ENCODE data around the gene CD40.
"Not testable (repeated sequence)": the region's sequence is repeated elsewhere in the genome, so short reads cannot be mapped to it uniquely, and the experiment has no call there.

The CD40 gene

DNA sequence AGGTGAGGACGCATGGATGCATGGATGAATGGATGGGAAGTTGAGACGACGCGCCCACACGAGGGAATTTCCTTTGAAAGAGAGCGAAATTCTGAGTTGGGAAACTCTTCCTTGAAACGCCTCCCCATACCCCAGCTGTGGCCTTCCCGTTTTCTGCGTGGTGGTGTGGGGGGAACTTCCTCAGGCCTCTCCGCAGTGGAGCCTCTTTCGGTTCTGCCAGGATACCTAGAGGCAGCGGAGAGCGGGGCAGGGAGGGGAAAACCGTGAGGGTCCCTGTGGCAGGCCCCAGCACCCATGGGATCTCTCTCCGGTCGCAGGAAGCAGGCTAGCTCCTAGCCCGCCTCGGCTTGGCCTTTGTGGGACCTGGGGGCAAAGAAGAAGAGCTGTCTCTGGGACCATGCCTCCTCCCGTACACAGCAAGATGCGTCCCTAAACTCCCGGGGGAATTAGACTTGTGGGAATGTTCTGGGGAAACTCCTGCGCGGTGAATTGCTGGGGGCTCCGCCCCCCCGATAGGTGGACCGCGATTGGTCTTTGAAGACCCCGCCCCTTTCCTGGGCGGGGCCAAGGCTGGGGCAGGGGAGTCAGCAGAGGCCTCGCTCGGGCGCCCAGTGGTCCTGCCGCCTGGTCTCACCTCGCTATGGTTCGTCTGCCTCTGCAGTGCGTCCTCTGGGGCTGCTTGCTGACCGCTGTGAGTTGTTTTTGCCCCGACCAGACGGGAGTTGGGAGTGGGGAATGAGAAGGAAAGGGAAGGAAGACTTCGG lies at the start of gene CD40:
CD40 (plus strand) TSS at position 611 of the 764 bp plus-strand sequence; CDS start at position 641, 30 bp downstream.
- no peak for DNase-seq

DNA sequence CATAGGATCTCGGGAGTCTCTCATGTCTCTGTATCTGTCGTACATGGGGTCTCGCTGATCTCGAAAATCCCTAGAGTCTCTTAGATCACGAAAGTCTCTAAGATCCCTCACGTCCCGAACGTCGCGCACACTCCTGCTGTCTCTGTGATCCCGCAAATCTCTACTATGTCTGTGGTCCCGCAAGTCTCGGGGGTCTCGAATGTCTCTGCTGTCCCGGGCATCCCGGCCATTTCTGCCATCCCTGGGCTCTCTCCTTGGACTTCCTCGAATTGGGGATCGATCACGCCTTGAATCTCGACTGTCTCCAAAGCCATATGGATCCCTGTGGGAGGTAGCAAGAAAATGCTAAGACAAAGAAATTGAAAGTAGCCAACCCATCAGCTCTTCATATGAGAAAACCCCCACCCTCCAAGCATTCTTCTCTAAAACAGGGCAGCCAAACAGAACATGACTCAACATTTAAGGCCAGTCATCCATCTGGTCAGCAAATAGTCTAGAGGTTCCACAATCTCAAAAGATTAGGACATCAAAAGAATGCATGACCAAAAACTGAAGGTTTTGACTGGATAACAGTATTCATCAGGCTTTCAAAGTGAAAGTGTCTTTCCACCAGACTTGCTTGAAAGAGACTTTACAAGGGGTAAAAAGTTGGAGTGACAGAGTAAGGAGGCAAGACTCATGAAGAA lies 47.8 kb upstream of the CD40 start:
- DNase-seq, result peak; percentile 44

DNA sequence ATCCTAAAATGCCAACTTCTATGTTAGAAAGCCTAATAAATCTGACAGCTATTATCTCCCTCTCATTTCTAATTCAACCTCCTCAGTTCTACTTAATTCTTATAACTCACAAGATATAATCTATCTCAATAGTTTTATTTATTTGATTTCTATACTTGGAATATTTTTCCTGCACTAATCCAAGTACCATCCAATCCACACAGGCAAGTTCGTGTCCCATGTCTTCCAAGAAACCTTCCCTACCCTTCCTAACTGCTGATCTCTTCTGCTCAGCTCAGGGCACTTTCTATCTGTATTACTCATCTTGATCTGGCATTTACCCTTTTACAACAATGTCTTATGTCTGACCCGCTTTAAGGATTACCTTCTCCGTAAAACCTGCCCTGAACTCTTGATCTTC lies 46.5 kb upstream of the CD40 start:
- DNase-seq, result no peak

DNA sequence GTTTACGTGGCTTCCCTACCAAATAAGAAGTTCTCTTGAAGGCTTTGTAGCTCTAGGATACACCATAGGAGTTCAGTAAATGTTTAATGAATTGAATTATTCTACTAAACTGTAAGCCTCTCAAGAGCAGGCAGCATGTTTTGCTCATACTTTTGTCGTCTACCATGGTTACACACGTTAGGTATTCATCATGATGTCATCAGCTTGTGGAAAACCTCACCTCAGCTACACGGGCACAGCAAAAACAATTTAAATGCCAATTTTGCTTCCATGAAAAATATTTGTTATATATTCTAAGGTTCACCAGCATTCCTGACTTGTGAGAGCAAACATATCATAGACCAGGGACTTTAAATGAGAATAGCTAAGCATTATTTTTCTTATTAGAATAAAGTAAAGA lies 45.1 kb upstream of the CD40 start:
- DNase-seq, result no peak

DNA sequence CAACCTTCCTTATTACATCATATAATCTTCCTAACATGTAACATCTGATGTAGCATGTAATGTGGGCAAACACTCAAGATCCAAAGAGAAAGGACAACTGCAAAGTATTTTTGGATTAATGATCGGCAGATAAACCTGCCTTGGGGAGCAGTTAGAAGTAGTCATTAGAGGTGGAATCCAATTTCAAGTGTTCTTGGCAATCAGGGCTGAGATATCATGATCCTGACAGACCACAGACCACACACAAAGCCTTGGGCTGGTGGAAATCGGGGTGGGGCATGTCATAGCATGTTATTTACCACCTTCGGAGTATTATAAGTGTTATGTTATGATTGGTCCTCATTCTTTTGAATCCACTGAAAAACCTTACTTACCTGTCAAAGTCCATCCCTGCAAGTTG lies 44.7 kb upstream of the CD40 start:
- no peak for DNase-seq

DNA sequence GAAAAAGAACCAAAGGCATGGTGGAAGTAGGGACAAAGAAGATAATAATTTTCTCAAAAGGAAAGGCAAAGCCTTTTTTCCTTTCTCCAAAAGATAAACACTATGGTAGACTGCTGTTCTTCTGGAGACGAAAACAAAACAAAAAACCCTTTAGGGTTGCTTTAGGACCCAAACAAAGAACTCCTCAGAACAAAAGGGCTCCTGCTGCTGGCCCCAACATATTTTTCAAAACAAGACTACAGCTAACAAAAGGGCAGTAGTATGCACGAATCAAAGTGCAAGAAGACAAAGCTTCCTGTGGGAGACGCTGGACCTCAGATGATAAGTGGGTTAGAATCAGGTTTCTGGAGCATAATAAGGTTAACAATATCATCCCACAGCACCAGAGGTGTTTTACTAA lies 44.1 kb upstream of the CD40 start:
- DNase-seq, result no peak

DNA sequence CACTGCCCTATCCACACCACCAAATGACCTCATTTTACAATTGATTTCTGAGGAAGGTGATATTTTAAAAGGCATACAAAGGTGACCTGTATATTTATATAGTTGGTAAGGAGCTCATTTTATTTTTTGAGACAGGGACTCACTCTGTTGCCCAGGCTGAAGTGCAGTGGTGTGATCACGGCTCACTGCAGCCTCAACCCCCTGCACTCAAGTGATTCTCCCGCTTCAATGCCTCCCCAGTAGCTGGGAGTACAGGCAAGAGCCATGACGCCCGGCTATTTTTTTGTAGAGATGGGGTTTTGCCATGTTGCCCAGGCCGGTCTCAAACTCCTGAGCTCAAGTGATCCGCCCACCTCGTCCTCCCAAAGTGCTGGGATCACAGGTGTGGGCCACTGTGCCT lies 41.3 kb upstream of the CD40 start:
- no peak for DNase-seq

DNA sequence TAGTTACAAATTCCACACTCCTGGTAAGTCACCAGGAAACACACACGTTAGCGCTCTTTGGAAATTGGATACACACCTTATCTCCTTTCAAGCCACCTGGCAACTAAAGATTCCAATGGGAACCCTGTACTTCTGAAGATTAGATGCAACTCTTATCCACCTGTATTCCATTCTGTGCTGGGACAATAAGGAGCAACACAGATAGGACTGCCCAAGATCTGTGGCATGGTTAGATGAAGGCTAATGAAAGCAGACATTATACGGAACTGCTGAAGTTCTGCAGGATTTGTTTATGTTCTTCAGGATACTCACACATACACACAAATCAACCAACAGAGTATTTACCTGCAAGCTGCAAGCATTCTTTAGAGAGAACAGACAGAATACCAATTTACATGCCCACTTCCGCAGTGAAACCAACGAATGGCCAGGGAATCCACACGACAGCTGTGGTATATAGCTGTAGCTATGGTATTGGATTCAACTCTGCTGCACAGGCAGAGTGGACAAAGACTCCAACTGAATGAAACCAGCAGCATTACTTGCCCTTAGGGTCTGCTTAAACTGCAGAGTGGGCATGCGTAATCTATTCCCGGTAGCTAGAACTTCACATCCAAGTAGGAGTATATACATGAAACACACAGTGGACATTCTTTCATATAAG lies 40.3 kb upstream of the CD40 start:
- no peak for DNase-seq

DNA sequence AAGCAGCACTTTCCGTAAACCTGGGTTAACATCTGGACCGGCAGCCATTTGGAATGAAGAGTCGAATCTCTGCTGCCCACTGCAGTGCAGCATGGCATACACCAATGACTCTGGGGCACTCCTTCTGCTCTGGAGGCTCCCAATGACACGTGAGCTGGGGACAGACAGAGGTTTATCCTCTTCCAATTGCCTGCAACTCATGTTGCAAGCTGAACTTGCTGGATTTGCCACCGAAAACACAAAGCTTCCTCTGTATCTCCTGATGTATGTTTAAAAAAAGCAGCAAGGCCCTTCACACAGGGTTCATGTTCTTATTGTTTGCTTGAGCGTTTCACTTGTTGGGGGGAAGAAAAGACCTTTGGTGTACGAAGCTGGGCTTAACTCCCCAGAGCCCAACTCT lies 39.2 kb upstream of the CD40 start:
- DNase-seq, result no peak

DNA sequence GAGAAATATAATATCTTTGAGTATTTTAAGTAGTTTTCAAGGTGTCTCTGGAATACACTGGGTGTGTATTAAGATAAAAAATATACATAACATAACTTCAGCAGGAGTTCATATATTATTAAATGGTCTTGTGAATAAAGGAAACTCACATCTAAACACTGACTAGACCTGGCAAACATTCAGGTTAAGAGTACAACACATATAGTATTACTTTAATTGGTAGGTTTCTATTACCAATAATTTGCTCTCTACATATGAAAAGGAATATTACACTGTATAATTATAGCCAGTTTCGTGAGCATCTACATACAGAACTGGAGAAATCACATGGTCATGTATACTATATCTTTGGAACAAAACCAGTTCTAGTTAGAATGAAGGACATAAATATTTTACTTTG lies 37.0 kb upstream of the CD40 start:
- no peak for DNase-seq

DNA sequence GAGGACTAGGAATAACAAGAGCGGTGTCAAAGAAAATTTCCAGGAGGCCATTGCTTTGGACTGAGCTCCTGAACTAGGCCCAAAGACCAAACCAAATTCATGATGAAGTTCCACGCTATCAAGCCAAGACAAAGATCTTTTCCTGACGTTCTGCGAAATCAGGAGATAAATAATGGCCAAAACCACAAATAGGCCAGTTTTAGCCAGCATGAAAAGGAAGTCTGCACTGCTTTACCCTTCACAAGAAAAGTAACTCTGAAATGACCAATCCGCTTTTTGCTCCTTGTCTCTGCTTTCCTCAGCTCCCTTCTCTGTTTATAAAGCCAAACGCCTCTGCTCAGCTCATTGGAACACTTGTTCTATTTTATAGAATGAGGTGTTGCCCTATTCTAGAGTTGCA lies 35.0 kb upstream of the CD40 start:
- no peak for DNase-seq

DNA sequence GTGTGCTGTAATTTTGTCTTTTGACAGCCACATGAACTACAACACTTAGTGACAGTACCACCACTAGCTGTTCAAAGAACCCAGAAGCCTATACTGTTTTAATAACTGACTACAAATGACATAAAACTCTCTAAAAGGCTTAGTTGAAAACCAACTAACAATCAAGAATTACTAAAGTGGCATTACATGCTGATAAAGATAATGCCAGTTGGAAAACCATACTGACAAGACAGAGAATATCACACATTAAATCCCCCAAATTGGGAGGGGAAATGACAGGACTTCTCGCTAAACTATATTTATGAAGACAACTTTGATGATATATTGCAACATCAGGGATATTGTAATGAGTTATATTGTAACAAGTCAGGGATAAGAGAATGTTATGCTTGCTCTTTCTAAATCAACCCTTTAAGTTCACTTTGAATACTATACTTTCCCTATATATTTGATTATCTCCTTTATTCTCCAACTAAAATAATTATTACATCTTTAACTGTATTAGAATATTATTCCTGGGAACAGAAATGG lies 34.5 kb upstream of the CD40 start:
- no peak for DNase-seq

DNA sequence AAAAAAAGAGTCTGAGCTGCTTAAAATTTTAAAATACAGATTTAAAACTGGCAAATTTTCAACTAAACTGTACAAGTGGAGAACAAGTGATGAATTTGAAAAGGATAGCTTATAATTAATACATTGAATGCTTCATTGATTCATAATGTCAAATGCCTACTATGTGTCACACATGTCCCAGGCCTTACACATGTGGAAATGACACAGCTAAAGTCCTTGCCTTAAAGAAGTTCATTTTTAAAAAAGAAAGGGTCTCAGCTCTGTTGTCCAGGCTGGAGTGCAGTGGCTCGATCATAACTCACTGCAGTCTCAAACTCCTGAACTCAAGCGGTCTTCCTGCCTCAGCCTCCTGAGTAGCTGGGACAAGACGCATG lies 33.3 kb upstream of the CD40 start:
- no peak for DNase-seq

DNA sequence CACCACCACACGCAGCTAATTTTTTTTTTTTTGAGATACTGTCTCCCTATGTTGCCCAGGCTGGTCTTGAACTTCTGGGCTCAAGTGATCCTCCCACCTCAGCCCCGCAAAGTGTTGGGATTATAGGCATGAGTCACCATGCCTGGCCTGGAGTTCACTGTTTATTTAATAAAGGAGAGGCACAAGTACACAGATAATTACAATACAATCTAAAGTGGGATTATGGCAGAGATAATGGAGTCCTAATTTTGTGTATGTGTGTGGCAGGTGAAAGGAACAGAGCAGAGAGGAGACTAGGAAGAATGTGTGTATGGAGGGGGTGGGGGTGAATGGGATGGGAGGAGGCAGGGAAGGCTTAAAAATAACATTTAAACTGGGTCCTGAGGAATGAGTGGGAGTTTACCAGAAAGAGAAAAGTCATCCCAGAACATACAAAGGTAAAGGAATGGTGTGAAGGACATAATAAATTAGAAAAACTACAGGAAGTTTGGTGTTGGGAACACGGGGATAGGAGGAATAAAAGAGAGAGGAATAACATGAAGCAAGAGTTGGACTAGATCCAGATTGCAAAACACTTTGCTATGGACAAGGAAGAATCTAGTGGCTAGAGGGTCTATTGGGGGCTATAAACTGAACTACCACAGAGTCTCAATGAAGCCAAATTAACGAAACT lies 32.8 kb upstream of the CD40 start:
- peak; percentile 64 for DNase-seq

DNA sequence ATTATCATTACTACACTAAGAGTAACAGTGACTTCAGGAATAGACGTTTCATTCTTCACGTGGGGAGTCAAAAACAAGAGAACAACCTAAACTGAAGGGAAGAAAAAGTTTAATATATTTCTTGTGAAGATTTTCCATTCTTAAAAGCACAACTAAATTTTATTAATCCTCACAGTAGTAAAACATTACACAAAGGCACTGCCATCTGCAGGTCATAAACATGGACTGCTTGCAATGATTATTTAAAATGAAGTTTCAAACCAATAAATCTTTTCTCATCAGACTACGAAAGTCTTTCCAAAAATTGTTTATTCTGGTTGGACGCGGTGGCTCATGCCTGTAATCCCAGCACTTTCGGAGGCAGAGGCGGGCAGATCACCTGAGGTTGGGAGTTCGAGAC lies 31.0 kb upstream of the CD40 start:
- DNase-seq, result no peak

DNA sequence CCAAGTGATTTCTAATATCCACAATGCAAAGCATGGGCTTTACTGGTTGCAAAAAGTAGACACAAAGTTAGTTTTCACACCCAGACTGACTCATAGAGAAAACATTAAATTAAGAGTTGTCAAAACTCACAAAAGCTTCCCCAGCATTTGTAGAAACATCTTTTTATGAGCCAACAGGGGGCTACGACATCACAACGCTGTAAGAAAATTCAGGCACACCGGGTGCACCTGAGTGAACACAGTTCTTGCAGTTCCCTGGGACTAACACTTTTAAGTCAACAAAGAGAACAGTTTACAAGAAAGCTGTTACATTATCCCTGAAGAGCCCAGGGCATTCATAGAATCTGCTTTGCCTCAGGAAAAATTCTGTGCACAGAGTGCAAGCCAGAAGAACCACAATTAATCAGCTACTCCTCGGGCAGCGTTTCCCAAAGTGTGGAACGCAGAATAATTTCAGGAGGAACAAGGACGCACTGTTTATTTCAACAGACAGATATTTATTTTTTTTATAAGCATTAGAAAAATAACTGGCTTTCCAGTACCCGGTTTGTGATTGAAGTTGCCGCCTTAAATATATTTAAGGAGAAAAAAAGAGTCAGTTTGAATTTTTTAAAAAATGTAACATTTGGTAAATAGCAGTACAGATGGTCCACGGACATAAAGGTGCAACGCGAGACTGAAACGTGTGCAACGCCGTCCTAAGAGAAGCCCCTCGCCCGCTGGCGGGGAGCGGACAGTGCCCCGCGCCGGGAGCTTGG lies 29.5 kb upstream of the CD40 start:
- peak; percentile 3 for DNase-seq

DNA sequence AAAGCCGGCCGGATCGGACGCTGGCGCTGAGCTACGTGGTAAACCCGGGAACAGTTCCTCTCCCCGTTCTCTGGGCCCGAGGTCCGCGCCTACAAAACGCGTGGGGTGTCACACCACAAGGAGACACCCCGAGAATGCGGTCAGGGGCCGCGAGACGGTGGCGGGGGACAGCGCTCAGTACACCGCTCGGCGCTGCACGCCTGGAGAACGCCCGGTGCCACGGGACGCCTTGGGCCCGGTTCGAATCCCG lies 29.0 kb upstream of the CD40 start:
- DNase-seq, result no peak

DNA sequence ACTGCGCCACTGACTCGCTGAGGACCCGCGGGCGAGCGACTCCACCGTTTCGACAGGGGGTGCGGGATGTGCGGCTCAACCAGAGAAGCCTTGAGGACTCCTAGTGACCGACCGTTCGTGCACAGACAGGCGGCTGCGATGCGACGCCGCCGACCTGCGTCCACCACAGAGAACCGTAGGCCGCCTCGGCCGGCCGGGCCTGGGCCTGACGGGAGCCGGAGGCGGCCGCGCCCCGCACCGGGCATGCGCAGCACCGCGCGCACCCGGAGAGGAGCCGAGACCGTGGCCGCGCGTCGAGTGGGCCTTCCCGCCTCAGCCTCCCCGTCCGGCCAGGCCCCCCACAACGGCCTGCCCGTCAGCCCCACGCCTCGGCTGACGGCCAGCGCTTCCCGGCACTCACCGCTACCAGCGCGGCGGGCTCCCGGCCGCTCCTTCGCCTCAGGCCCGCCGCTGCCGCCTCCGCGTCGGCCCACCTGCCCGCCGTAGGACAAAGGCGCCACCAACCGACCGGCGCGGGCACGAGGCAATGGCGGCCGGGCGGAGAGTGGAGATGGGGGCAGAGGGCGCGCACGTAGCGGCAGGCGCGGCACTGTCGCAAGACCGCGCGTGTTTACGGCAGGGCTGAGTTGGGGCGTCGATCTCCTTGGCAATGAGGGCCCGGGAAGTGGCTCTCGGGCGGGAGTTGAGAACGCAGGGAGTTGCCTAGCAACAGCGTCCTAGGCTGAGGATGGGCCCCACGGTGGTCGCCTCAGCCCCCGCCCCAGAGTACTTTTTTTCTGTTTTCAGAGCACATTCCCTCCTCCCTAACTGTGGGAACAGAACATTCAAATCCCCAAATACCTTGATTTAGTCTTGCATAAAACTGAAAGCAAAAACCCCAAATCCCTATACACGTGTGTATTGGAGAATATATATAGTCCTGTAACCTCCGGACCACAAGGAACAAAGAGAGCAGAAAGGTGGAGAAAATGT lies 28.4 kb upstream of the CD40 start, which contains the start of gene NCOA5:
NCOA5 (minus strand) TSS at position 546 of the 972 bp plus-strand sequence. CDS start 10,538 bp downstream, outside the sequence.
- peak; percentile 98 for DNase-seq

DNA sequence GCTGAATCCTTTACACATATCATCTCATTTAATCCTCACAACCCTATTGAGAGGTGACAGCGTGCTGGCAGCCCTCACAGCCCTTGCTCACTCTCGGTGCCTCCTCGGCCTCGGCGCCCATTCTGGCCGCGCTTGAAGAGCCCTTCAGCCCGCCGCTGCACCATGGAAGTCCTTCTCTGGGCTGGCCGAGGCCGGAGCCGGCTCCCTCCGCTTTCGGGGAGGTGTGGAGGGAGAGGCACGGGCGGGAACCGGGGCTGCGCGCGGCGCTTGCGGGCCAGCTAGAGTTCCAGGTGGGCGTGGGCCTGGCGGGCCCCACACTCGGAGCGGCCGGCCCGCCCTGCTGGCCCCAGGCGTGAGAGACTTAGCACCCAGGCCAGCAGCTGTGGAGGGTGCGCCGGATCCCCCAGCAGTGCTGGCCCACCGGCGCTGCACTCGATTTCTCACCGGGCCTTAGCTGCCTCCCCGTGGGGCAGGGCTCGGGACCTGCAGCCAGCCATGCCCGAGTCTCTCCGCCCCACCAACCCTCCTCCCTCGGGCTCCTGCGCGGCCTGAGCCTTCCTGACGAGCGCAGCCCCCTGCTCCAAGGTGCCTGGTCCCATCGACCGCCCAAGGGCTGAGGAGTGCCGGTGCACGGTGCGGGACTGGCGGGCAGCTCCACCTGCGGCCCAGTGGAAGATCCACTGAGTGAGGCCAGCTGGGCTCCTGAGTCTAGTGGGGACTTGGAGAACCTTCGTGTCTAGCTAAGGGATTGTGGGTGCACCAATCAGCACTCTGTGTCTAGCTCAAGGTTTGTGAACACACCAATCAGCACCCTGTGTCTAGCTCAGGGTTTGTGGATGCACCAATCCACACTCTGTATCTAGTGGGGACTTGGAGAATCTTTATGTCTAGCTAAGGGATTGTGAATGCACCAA lies 26.2 kb upstream of the CD40 start:
- not testable (repeated sequence) for DNase-seq

DNA sequence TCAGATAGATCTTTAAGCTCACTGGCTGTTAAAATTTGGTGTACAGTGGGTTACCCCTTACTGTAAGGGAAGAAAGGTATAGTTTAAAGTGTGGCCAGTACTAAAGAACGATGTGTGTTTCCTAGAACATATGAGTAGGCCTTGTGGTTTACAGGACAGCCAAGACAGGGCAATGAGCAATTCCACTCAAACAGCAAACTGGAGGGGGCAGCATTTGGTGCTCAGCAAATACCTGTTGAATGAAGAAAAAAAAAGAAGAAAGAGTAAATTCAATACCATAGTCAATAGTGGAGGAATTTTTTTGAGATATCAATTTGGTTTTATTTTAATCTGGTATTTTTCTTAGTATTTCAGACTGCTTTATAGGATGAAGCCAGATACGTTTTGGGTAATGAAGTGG lies 24.6 kb upstream of the CD40 start:
- DNase-seq, result no peak
